IPS-15b (cell line): Measurements from ENCODE around the gene TMSB15C.
"Not testable (repeated sequence)": the region's sequence is repeated elsewhere in the genome, so short reads cannot be mapped to it uniquely, and the experiment has no call there.

Source experiments
- H3K27me3 ChIP-seq: one replicate; pipeline ENCODE4 v1.6.1; 2013; ENCODE audit warnings: low read length; ENCODE audit not compliant: control insufficient read depth, insufficient read depth
- H3K36me3 ChIP-seq: one replicate; pipeline ENCODE4 v1.6.1; 2013; ENCODE audit warnings: low read length; ENCODE audit not compliant: control insufficient read depth, insufficient read depth
- H3K4me1 ChIP-seq: one replicate; pipeline ENCODE4 v1.6.1; 2013; ENCODE audit warnings: mild to moderate bottlenecking, low read length; ENCODE audit not compliant: control insufficient read depth, insufficient read depth
- H3K4me3 ChIP-seq: one replicate; pipeline ENCODE4 v1.5.1; 2013; ENCODE audit warnings: low read depth, low read length
- H3K9ac ChIP-seq: one replicate; pipeline ENCODE4 v1.6.1; 2013; ENCODE audit warnings: low read depth, mild to moderate bottlenecking, low read length
- H3K9me3 ChIP-seq: one replicate; pipeline ENCODE4 v1.6.1; 2013; ENCODE audit warnings: mild to moderate bottlenecking, low read length; ENCODE audit not compliant: control insufficient read depth, insufficient read depth

Gene TMSB15C

DNA sequence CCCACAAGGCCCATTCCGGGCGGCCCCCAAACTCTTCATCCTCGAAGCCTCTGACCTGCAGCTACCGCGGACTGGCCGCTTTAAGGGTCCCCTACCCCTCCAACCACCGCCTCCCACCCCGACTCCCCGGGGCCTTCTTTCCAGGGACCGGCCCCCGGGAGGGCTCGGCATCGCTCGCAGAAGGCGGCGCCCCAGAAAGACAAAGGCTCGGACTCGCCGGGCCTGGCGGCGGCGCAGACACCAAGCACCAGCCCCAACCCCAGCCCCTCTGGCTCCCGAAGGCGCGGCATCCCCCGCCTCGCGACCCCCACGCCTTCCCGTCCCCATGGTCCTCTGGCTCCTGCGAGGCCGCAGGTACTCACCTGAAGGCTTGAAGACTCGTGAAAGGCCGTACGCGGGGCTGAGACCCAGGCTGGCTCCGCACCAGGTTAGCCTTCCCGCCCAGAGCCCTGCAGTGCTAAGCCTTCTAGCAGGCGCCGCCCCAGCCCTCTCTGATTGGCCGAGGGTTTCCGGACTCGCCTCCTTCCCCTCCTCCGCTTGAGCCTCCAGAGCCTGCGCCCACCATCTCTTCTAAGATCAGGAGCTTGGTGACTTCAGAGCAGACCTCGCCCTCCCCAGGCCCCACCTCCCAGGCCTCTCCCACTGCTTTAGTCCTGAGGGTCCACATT, at the start of gene TMSB15C:
Gene TMSB15C (minus strand): TSS at position 459 of the 668 bp plus-strand sequence.
- not testable (repeated sequence) for H3K9me3 ChIP-seq, H3K9ac ChIP-seq, H3K36me3 ChIP-seq, H3K4me3 ChIP-seq, H3K4me1 ChIP-seq, H3K27me3 ChIP-seq

DNA sequence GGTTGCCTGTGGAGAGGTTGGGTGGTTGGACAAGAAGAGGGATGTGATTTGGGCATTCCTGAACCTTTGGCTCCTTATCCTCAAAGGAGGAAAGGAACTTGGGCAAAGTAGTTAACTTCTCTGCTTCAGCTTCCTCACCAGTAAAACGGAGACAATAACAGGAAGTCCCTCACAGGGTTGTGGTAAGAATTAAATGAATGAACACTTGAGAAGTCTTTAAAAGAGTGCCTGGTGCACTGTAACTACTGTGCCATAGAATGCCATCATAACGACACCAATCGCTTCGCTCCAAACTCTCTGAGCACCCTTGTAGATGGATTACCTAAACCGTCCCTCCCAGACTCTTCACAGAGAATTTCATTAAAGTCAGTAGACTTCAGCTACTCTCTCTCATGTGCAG, 46.8 kb upstream of the TMSB15C start:
- Histone ChIP-seq H3K9ac (no peak overlapping the region), H3K9me3 (no peaks in the 10 kb centered on the region), H3K4me1 (peaks cover 3% of the 10 kb centered on the region)

DNA sequence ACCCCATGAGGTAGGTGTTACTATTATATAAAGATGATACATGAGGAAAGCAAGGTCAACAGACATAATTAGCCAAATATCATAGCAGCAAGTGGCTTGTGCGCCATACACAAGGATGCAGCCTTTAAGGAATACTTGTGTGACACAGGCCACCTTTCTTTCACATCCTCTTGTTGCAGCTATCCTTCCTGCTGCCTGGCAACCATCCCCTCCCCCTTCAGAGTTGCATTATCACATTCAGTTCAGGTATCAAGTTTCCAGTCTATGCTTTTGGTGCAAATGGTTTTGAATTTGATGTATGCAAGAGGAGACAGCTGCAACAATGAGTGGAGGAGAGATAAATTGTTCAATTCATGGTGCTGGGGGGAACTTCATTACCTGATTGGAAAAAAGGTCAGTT, 42.7 kb upstream of the TMSB15C start:
- Histone ChIP-seq H3K27me3 (peaks cover 14% of the 10 kb centered on the region), H3K4me3 (no peak overlapping the region), H3K36me3 (no peaks in the 10 kb centered on the region), H3K4me1 (peaks cover 4% of the 10 kb centered on the region), H3K9ac (no peak overlapping the region), H3K9me3 (no peaks in the 10 kb centered on the region)

More for the DNA sequence above, 46.8 kb upstream of the TMSB15C start:
- Histone ChIP-seq H3K4me3 (no peak overlapping the region), H3K36me3 (no peaks in the 10 kb centered on the region), H3K27me3 (no peaks in the 10 kb centered on the region)

- Histone ChIP-seq H3K36me3 (no peaks in the 10 kb centered on the region), H3K4me3 (no peak overlapping the region), H3K9me3 (no peaks in the 10 kb centered on the region), H3K4me1 (peaks cover 8% of the 10 kb centered on the region), H3K9ac (no peak overlapping the region), H3K27me3 (peaks cover 18% of the 10 kb centered on the region)
Measured at GRCh38 chrX:104117759-104118158, 41.7 kb upstream of the TMSB15C start.

GRCh38 chrX:104113222-104113965, 37.4 kb upstream of the TMSB15C start:
- Histone ChIP-seq H3K9me3 (no peaks in the 10 kb centered on the region), H3K27me3 (peaks cover 30% of the 10 kb centered on the region), H3K9ac (no peak overlapping the region), H3K4me1 (peaks cover 5% of the 10 kb centered on the region), H3K36me3 (no peaks in the 10 kb centered on the region), H3K4me3 (peak overlapping the region; percentile 82)

DNA sequence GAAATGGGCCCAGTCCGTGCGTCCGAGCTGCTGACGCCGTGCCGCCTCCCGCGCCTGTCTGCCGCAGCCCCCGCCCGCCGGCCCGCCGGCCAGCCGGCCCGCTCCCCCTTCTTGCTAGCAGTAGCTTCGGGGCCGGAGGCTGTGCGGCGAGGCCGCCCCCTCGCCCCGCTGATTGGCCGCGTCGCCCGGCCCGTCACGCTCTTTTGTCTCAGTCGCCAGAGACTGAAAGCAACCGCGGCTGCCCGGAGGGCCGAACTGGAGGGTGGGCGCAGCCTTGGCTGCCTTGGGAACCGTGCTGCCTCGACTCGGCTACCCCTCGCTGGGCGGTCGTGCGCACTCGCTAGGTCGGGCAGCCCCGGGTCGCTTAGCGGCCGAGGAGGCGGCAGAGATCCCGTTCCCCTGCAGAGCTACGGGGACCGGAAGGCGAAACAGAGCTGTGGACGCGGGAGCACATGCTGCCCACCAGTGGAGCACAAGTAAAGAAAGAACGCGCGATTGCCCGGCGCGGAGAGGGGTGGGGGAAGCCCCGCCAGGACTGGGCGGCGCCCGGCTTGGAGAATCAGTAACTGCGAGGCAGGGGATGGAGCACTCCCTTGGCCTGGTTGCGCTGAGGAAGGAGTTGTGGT, 36.4 kb upstream of the TMSB15C start, which contains the start of gene ZCCHC18:
Gene ZCCHC18 (plus strand): TSS at position 198 of the 626 bp plus-strand sequence. CDS start 1,589 bp downstream, outside the sequence.
- Histone ChIP-seq H3K27me3 (peaks cover 30% of the 10 kb centered on the region), H3K4me1 (peaks cover 5% of the 10 kb centered on the region), H3K9me3 (no peaks in the 10 kb centered on the region), H3K4me3 (peak within 1 kb of the TSS; percentile 82), H3K9ac (peak within 1 kb of the TSS; percentile 65), H3K36me3 (no peaks in the 10 kb centered on the region)

DNA sequence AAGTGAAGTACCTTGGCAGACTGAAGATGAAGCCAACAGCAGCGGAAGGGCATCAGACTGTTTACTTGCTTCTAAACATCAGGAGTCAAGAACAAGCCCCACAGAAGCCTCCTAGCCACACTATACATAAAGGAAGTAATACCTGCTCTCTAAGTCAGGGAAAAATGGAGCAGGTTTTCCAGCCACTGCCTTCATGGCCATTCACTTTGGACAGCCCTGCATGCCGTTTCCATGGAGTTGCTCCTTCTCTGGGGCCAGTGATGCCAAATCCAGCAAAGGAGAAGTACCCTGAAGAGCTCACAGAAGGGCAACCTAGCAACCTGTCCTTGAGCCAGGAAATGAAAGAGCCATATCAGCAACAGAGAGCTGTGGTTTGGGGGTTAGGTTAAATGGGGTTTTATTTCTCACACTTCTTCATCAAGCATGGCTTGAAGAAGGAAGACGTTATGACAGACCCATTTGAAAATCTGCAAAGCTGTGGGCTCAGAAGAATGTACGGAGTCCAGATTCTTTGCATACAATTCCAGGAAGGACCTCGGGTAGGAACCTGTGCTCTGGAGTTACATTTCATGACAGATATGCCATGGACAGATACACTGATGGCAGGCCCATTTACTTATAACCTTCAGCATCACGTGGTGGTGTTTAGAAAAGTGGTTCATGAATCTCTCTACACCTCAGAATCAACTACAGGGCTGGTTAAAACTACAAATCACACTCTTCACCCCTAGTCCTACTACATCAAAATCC, 34.6 kb upstream of the TMSB15C start:
- not testable (repeated sequence) for H3K9ac ChIP-seq, H3K4me3 ChIP-seq, H3K4me1 ChIP-seq, H3K9me3 ChIP-seq, H3K36me3 ChIP-seq
- H3K27me3 ChIP-seq: peaks cover 28% of the 10 kb centered on the region

DNA sequence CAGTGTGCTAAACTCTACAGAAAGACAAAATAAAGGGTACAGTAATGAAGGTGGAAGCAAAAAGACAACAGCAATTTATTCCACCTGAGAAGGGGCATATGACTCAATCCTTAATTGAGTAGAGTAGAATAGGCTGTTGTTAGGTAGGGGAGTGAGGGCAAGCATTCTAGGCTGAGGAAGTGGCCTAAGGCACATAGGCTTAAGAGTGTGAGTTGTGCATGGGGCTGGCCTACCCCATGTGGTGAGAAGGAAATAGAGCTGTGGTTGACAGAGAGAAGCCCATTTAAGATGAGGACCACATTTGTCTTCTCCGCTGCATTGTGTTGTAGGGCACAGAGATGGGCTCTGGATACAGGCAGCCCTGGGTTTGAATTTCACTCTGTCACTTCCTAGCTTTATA, 32.9 kb upstream of the TMSB15C start:
- Histone ChIP-seq H3K27me3 (peaks cover 18% of the 10 kb centered on the region), H3K4me1 (peaks cover 5% of the 10 kb centered on the region), H3K4me3 (no peak overlapping the region), H3K9me3 (no peaks in the 10 kb centered on the region), H3K9ac (no peak overlapping the region), H3K36me3 (no peaks in the 10 kb centered on the region)

DNA sequence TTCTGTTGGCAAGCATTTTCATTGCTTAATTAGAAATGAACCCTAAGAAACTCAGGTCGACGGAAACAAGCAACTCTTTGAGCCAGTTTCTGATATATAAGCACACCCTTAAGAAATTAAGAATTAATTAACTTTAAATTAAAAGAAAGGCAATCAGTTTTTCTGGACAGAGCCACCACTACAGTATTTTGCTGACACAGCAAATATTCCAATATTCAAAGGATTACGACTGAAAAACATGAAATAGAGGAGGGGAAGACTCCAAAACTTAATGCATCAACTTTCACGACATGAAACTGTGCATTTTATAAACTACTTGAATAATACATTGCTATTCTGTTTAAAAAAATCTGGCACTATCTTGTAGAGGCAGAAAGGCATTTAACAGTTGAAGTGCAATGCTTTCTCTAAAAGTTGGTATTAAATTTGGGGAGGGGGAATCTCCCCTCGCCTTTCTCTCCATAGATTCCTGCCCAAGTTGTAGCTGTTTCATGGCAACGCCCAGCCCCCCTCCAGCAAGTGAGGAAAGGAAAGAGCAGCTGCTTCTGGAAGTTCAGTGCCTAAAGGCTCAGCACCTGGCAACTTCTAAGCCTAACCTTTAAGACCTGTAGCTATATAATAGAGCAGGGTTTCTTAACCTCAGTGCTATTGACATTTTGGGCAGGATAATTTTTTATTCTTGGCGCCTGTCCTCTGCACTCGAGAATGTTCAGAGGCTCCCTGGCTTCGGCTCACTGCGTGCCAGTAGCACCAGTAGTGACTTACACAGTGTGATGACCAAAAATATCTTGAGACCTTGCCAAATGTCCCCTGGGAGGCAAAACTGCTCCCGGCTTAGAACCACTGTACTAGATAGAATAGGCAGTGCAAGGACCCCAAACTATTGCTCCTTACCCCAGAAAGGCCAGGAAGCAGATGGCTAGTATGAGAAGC, 29.6 kb upstream of the TMSB15C start:
- Histone ChIP-seq H3K9ac (no peak overlapping the region), H3K4me3 (no peak overlapping the region), H3K36me3 (no peaks in the 10 kb centered on the region), H3K9me3 (no peaks in the 10 kb centered on the region), H3K27me3 (no peaks in the 10 kb centered on the region), H3K4me1 (no peaks in the 10 kb centered on the region)

GRCh38 chrX:104104676-104105075, 28.6 kb upstream of the TMSB15C start:
- Histone ChIP-seq H3K9me3 (no peaks in the 10 kb centered on the region), H3K4me1 (no peaks in the 10 kb centered on the region), H3K4me3 (no peak overlapping the region), H3K36me3 (no peaks in the 10 kb centered on the region), H3K9ac (no peak overlapping the region), H3K27me3 (no peaks in the 10 kb centered on the region)

- Histone ChIP-seq H3K9me3 (no peaks in the 10 kb centered on the region), H3K36me3 (no peaks in the 10 kb centered on the region), H3K4me3 (no peak overlapping the region), H3K4me1 (no peaks in the 10 kb centered on the region), H3K9ac (no peak overlapping the region), H3K27me3 (no peaks in the 10 kb centered on the region)
Measured at GRCh38 chrX:104098919-104099318, 22.9 kb upstream of the TMSB15C start.
